ENCODE data around the gene PTOV1.

- no peak for TF ChIP-seq ZNF639 (tag by site-specific recombination; IDR thresholded peaks at IDR 0.05)
- no peak for TF ChIP-seq CTCF (tag by site-specific recombination; IDR thresholded peaks at IDR 0.05)
- TF ChIP-seq ZNF121 (tag by site-specific recombination; IDR thresholded peaks at IDR 0.05): no peak
- TF ChIP-seq TCF7L2 (IDR thresholded peaks at IDR 0.05; ENCODE audit: borderline replicate concordance, low read depth, low read length): no peak
- TF ChIP-seq ZNF362 (tag by site-specific recombination; IDR thresholded peaks at IDR 0.05): no peak
- TF ChIP-seq PRDM1 (tag by site-specific recombination; IDR thresholded peaks at IDR 0.05): no peak
- no peak for TF ChIP-seq ZNF670 (tag by site-specific recombination; IDR thresholded peaks at IDR 0.05; ENCODE audit: low read depth)
- no peak for TF ChIP-seq ZNF426 (tag by site-specific recombination; IDR thresholded peaks at IDR 0.05)
- no peak for TF ChIP-seq ZNF423 (tag by site-specific recombination; IDR thresholded peaks at IDR 0.05)
- no peak for TF ChIP-seq ZNF133 (tag by site-specific recombination; IDR thresholded peaks at IDR 0.05)
- no peak for TF ChIP-seq PATZ1 (tag by site-specific recombination; IDR thresholded peaks at IDR 0.05)
- TF ChIP-seq SP2 (tag by site-specific recombination; IDR thresholded peaks at IDR 0.05): no peak
- no peak for TF ChIP-seq ZNF792 (tag by site-specific recombination; IDR thresholded peaks at IDR 0.05)
- TF ChIP-seq ZNF23 (tag by site-specific recombination; IDR thresholded peaks at IDR 0.05; ENCODE audit: borderline replicate concordance): no peak
Measured at GRCh38 chr19:49896863-49897621, 46.1 kb downstream of the PTOV1 start, which contains the start of gene IL4I1.

All from HEK293 (cell line).